H9 (cell line): ENCODE measurements around the gene SLIRP. TPM values are rescaled to one million over a fixed set of nuclear protein-coding genes. Genes with fewer than 3 reads are reported as not detected.

Experiments used
- DNase-seq: peaks from one replicate; pipeline ENCODE4 v3.0.0-alpha.2; 2017
- H2AFZ ChIP-seq: one replicate; pipeline ENCODE4 v1.6.1; 2013; ENCODE audit warnings: mild to moderate bottlenecking, low read length, control low read depth, moderate library complexity
- H2AK5ac ChIP-seq: 2 replicates; pipeline ENCODE4 v1.6.1; 2013; ENCODE audit warnings: low read length, control low read depth, mixed read lengths; ENCODE audit not compliant: insufficient read length
- H2BK120ac ChIP-seq: one replicate; pipeline ENCODE4 v1.6.1; 2013; ENCODE audit warnings: low read depth, mild to moderate bottlenecking, low read length, control low read depth, inconsistent platforms; ENCODE audit not compliant: poor library complexity, severe bottlenecking
- H2BK12ac ChIP-seq: 2 replicates; pipeline ENCODE4 v1.6.1; 2013; ENCODE audit warnings: low read length, control low read depth, mixed read lengths, low read depth; ENCODE audit not compliant: insufficient read length
- H2BK15ac ChIP-seq: 2 replicates; pipeline ENCODE4 v1.6.1; 2013; ENCODE audit warnings: low read depth, low read length, control low read depth
- H2BK20ac ChIP-seq: one replicate; pipeline ENCODE4 v1.6.1; 2013; ENCODE audit warnings: low read depth, mild to moderate bottlenecking, low read length, control low read depth, inconsistent platforms; ENCODE audit not compliant: poor library complexity, severe bottlenecking
- H2BK5ac ChIP-seq: 2 replicates; pipeline ENCODE4 v1.6.1; 2013; ENCODE audit warnings: low read length, control low read depth, mixed read lengths; ENCODE audit not compliant: insufficient read length
- H3K14ac ChIP-seq: 2 replicates; pipeline ENCODE4 v1.6.1; 2013; ENCODE audit warnings: low read length, control low read depth; ENCODE audit not compliant: insufficient read depth
- H3K18ac ChIP-seq: 2 replicates; pipeline ENCODE4 v1.6.1; 2013; ENCODE audit warnings: low read depth, mild to moderate bottlenecking, mixed read lengths, low read length, control low read depth; ENCODE audit not compliant: insufficient read length
- H3K23ac ChIP-seq: 2 replicates; pipeline ENCODE4 v1.6.1; 2013; ENCODE audit warnings: low read length, control low read depth, mixed read lengths, low read depth; ENCODE audit not compliant: insufficient read length
- H3K23me2 ChIP-seq: 2 replicates; pipeline ENCODE4 v1.6.1; 2013; ENCODE audit warnings: low read depth, mild to moderate bottlenecking, mixed read lengths, low read length, control low read depth; ENCODE audit not compliant: insufficient read length, poor library complexity, severe bottlenecking
- H3K27ac ChIP-seq: 2 replicates; pipeline ENCODE4 v1.5.1; 2013; ENCODE audit warnings: low read length, control low read depth, mixed read lengths, low read depth; ENCODE audit not compliant: insufficient read length
- H3K27me3 ChIP-seq: 2 replicates; pipeline ENCODE4 v1.6.1; 2013; ENCODE audit warnings: low read length, control low read depth, inconsistent platforms; ENCODE audit not compliant: insufficient read depth
- H3K4ac ChIP-seq: 2 replicates; pipeline ENCODE4 v1.6.1; 2013; ENCODE audit warnings: low read depth, mild to moderate bottlenecking, control low read depth, inconsistent platforms, low read length, moderate library complexity
- H3K4me1 ChIP-seq: 2 replicates; pipeline ENCODE4 v1.6.1; 2013; ENCODE audit warnings: low read length, control low read depth, inconsistent platforms; ENCODE audit not compliant: insufficient read depth
- H3K4me2 ChIP-seq: 2 replicates; pipeline ENCODE4 v1.6.1; 2013; ENCODE audit warnings: low read length, control low read depth, mixed read lengths; ENCODE audit not compliant: insufficient read length, insufficient read depth
- H3K56ac ChIP-seq: 2 replicates; pipeline ENCODE4 v1.6.1; 2013; ENCODE audit warnings: low read depth, mild to moderate bottlenecking, mixed read lengths, low read length, control low read depth; ENCODE audit not compliant: insufficient read length
- H3K79me1 ChIP-seq: 2 replicates; pipeline ENCODE4 v1.6.1; 2013; ENCODE audit warnings: low read depth, mild to moderate bottlenecking, moderate library complexity, low read length, control low read depth, inconsistent platforms; ENCODE audit not compliant: insufficient read depth, poor library complexity, severe bottlenecking
- H3K79me2 ChIP-seq: 2 replicates; pipeline ENCODE4 v1.6.1; 2013; ENCODE audit warnings: low read length, control low read depth, inconsistent platforms; ENCODE audit not compliant: insufficient read depth
- H3K9ac ChIP-seq: 2 replicates; pipeline ENCODE4 v1.6.1; 2013; ENCODE audit warnings: low read length, control low read depth, mixed read lengths; ENCODE audit not compliant: insufficient read length; ENCODE audit errors: extremely low read depth
- H3K9me3 ChIP-seq: one replicate; pipeline ENCODE4 v1.6.1; 2013; ENCODE audit warnings: low read depth, low read length, inconsistent platforms; ENCODE audit not compliant: control insufficient read depth
- H3T11ph ChIP-seq: one replicate; pipeline ENCODE4 v1.6.1; 2013; ENCODE audit warnings: mild to moderate bottlenecking, low read length, control low read depth, inconsistent platforms
- H4K20me1 ChIP-seq: one replicate; pipeline ENCODE4 v1.6.1; 2013; ENCODE audit not compliant: control insufficient read depth, insufficient read length, insufficient read depth
- H4K5ac ChIP-seq: 2 replicates; pipeline ENCODE4 v1.6.1; 2013; ENCODE audit warnings: low read depth, mild to moderate bottlenecking, mixed read lengths, low read length, control low read depth; ENCODE audit not compliant: insufficient read length
- H4K8ac ChIP-seq: replicated peaks from 2 replicates; pipeline ENCODE4 v1.6.1; 2013; ENCODE audit warnings: low read length, control low read depth, mixed read lengths, low read depth; ENCODE audit not compliant: insufficient read length
- H4K91ac ChIP-seq: 2 replicates; pipeline ENCODE4 v1.6.1; 2013; ENCODE audit warnings: low read depth, mild to moderate bottlenecking, moderate library complexity, mixed read lengths, low read length, control low read depth; ENCODE audit not compliant: insufficient read length
- H3K27ac Mint-ChIP-seq, 3 experiments: 2 replicates in 2 of 3; 3 replicates in 1 of 3; pipeline ENCODE4 v1.8.0; 2020 to 2021; ENCODE audit warnings: mixed read lengths in 3 of 3, mild to moderate bottlenecking in 1 of 3, moderate library complexity in 1 of 3
- H3K27me3 Mint-ChIP-seq: 2 replicates; pipeline ENCODE4 v1.8.0; 2021; ENCODE audit warnings: low read depth, mild to moderate bottlenecking, moderate library complexity, mixed read lengths
- H3K36me3 Mint-ChIP-seq, 3 experiments: 2 replicates in 2 of 3; 3 replicates in 1 of 3; pipeline ENCODE4 v1.8.0; 2020 to 2021; ENCODE audit warnings: low read depth in 3 of 3, mixed read lengths in 3 of 3; ENCODE audit not compliant: insufficient read depth in 1 of 3
- H3K4me1 Mint-ChIP-seq, 2 experiments: 2 replicates each; pipeline ENCODE4 v1.8.0; 2020; ENCODE audit warnings: mixed read lengths in 2 of 2
- H3K4me3 Mint-ChIP-seq, 2 experiments: 2 replicates in 1 of 2; 3 replicates in 1 of 2; pipeline ENCODE4 v1.8.0; 2020 to 2021; ENCODE audit warnings: mild to moderate bottlenecking in 2 of 2, mixed read lengths in 2 of 2, moderate library complexity in 1 of 2
- H3K9me3 Mint-ChIP-seq, 2 experiments: 2 replicates in 1 of 2; 3 replicates in 1 of 2; pipeline ENCODE4 v1.8.0; 2020; ENCODE audit warnings: mild to moderate bottlenecking in 2 of 2, mixed read lengths in 2 of 2, moderate library complexity in 1 of 2
- CTCF ChIP-seq: fragments of 200-600 bp; sonication (generic); conservative IDR thresholded peaks from 3 replicates; pipeline ENCODE4 v1.8.0; 2021; ENCODE audit warnings: antibody characterized with exemption, mild to moderate bottlenecking
- WGBS: extraction: QIAGEN DNeasy Blood & Tissue Kit; methylation state at CpG from one replicate; pipeline ENCODE4 v1.1.7; 2013; ENCODE audit warnings: missing lambda C conversion rate, low lambda C conversion rate, mixed read lengths; ENCODE audit not compliant: insufficient read length; ENCODE audit errors: extremely low coverage; 5-methylcytosine and 5-hydroxymethylcytosine counted together
- total RNA-seq: library from RNA; stranded (reverse); gene quantifications from 2 replicates; pipeline ENCODE4 v1.2.1, GENCODE V29; 2021

Gene SLIRP
- total RNA-seq, 1 experiment from 2014 or later: 337 TPM

GRCh38 chr14:77709412-77709811 is 1.5 kb downstream of the SLIRP start:
- H3K27me3 Mint-ChIP-seq: no peaks in the 10 kb centered on the region
- Histone ChIP-seq H3K9ac (peak overlapping the region; percentile 90), H3T11ph (no peak overlapping the region), H2BK5ac (no peak overlapping the region), H2AFZ (no peak overlapping the region), H2BK120ac (no peak overlapping the region), H3K4me1 (no peaks in the 10 kb centered on the region), H4K20me1 (no peaks in the 10 kb centered on the region), H3K23me2 (peaks cover 5% of the 10 kb centered on the region), H3K27ac (no peak overlapping the region), H3K18ac (no peak overlapping the region), H3K56ac (no peak overlapping the region), H4K91ac (no peak overlapping the region), H3K4ac (no peak overlapping the region), H3K79me2 (peaks cover 34% of the 10 kb centered on the region; the same call in 1 of the 2 replicates), H3K9me3 (no peaks in the 10 kb centered on the region), H4K8ac (no peak overlapping the region), H3K23ac (no peak overlapping the region), H2AK5ac (no peak overlapping the region), H3K4me2 (peak overlapping the region; percentile 71), H2BK12ac (no peak overlapping the region), H2BK15ac (no peak overlapping the region), H2BK20ac (no peak overlapping the region), H3K79me1 (peaks cover 7% of the 10 kb centered on the region), H4K5ac (no peak overlapping the region), H3K27me3 (no peaks in the 10 kb centered on the region), H3K14ac (no peak overlapping the region)
- H3K4me3 Mint-ChIP-seq: peak overlapping the region; percentile 84 to 97
- WGBS: no CpG with 5 or more reads among the region's 3 CpGs
- no peak for DNase-seq
- peak overlapping the region in 2 of 3 experiments; percentile 33 to 41; a peak in 4 of 7 replicates for H3K27ac Mint-ChIP-seq
- no peaks in the 10 kb centered on the region for H3K9me3 Mint-ChIP-seq
- peaks cover 25 to 51% (median 51%) of the 10 kb centered on the region in 3 experiments for H3K36me3 Mint-ChIP-seq
- TF ChIP-seq CTCF: no peak
- peaks cover 16 to 20% of the 10 kb centered on the region in 2 experiments for H3K4me1 Mint-ChIP-seq
